Measurements from ENCODE around the gene RIN3. TPM values are rescaled to one million over a fixed set of nuclear protein-coding genes. Genes with fewer than 3 reads are reported as not detected.

The RIN3 gene
- total RNA-seq, 1 experiment from 2014 or later, result 4.8 TPM

DNA sequence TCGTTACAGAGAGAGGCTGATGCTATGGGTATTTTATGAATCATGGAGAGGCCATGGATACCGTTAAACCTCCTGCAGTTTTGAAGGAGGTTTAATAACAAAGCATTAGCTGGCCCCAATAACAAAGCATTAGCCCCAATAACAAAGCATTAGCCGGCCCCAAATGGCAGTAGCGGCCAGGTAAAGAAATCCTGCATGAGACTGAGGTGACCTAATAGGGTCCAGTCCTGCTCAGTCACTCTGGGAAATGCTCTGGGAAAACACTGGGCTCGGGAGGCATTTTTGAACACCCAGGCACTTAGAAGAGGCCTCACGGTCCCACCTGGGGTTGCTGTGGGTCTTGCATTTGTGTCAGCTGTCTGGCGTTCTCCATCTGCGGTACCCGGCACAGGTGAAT lies 776 bp upstream of the RIN3 start:
- Histone ChIP-seq H3K36me3 (ENCODE audit: low read depth, low read length) (no peaks in the 10 kb centered on the region), H3K4me2 (ENCODE audit: low read length) (peak overlapping the region; percentile 51), H3K9me2 (replicated peaks; ENCODE audit: low read length) (no peaks in the 10 kb centered on the region), H3K27me3 (ENCODE audit: low read length) (no peaks in the 10 kb centered on the region), H2AFZ (ENCODE audit: low read length) (0 out of 2 replicates have a peak overlapping the region, but pooled peaks have one; percentile 34), H4K20me1 (ENCODE audit: low read length) (no peaks in the 10 kb centered on the region), H3K4me3 (ENCODE audit: low read length) (peak overlapping the region; percentile 50; the same call in 1 of the 2 replicates), H3F3A (ENCODE audit: low read length, unreplicated experiment) (no peaks in the 10 kb centered on the region), H3K79me2 (ENCODE audit: low read length) (peaks cover 35% of the 10 kb centered on the region), H3K9ac (ENCODE audit: low read length) (peak overlapping the region; percentile 80; the same call in 1 of the 2 replicates), H3K9me3 (ENCODE audit: low read length) (no peaks in the 10 kb centered on the region), H3K4me1 (ENCODE audit: insufficient read depth, low read length) (peaks cover 30% of the 10 kb centered on the region), H3K27ac (ENCODE audit: low read length) (0 out of 2 replicates have a peak overlapping the region, but pooled peaks have one; percentile 14)
- TF ChIP-seq EZH2phosphoT487 (IDR thresholded peaks at IDR 0.05; ENCODE audit: borderline replicate concordance, low read length) (no peak), EZH2 (IDR thresholded peaks at IDR 0.05; ENCODE audit: low read length, unreplicated experiment) (no peak)
- TF ChIP-seq, protein P1, sequence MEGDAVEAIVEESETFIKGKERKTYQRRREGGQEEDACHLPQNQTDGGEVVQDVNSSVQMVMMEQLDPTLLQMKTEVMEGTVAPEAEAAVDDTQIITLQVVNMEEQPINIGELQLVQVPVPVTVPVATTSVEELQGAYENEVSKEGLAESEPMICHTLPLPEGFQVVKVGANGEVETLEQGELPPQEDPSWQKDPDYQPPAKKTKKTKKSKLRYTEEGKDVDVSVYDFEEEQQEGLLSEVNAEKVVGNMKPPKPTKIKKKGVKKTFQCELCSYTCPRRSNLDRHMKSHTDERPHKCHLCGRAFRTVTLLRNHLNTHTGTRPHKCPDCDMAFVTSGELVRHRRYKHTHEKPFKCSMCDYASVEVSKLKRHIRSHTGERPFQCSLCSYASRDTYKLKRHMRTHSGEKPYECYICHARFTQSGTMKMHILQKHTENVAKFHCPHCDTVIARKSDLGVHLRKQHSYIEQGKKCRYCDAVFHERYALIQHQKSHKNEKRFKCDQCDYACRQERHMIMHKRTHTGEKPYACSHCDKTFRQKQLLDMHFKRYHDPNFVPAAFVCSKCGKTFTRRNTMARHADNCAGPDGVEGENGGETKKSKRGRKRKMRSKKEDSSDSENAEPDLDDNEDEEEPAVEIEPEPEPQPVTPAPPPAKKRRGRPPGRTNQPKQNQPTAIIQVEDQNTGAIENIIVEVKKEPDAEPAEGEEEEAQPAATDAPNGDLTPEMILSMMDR (conservative IDR thresholded peaks at IDR 0.05; ENCODE audit: low read depth, low read length), result no peak
- ATAC-seq (no peak), DNase-seq (no peak)
- TSS peak; percentile 51 for BruUV-seq (replicated peaks)
- POLR2A ChIA-PET (ENCODE audit: unreplicated experiment), result no interaction called here
- CTCF ChIA-PET, result no interaction called here
- intact Hi-C loops (cut with micrococcal nuclease), result no loop called here

DNA sequence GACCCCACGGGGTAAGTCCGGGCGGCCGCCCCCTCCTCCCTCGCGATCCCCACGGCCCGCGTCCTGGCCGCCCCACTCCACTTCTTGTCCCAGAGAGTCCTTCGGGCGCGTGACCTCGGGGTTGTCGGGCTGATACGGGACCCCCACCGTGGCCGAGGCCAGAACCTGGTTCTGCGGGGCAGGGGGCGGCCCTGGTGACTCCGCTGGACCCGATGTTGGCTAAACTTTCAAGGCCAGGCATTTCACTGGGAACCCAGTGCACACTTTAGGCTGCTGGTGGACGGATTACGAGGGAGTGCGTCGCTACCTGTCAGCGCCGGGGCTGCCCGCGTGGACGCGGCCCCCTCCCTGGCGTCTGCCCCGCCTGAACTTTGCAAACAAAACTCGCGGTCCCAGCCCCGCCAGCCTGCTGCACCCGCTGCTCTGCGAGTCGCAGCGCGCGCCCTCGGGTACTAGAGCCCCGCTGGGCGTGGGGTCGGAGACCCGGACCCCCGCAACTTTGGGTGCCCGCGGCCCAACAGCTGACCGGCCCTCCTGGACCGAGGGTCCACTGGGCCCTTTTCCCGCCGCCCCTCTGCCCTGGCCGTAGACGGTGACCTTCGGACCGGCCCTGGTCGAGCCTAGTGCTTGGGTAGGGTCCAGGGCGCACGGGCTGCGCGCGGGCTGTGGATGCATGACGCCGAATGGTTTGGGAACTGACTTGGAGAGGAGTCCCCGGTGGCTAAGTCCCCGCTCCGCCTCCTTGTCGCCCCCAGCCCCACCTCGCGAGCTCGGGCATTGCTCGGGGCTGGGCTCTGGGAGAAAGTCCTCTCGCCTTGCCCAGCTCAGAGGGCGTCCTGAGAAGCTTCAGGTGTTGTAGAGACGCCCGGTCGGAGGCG lies 624 bp downstream of the RIN3 start:
- H3K27me3 ChIP-seq (ENCODE audit: low read length), result no peaks in the 10 kb centered on the region
- POLR2A ChIA-PET (ENCODE audit: unreplicated experiment), result no interaction called here
- BruUV-seq (replicated peaks), result no TSS peak
- H3K4me3 ChIP-seq (ENCODE audit: low read length), result peak overlapping the region; percentile 69
- DNase-seq, result no peak
- peaks cover 35% of the 10 kb centered on the region for H3K79me2 ChIP-seq (ENCODE audit: low read length)
- TF ChIP-seq EZH2 (IDR thresholded peaks at IDR 0.05; ENCODE audit: low read length, unreplicated experiment) (no peak), EZH2phosphoT487 (IDR thresholded peaks at IDR 0.05; ENCODE audit: borderline replicate concordance, low read length) (no peak)
- TF ChIP-seq, protein P1 (conservative IDR thresholded peaks at IDR 0.05; ENCODE audit: low read depth, low read length), result no peak
- no peaks in the 10 kb centered on the region for H3F3A ChIP-seq (ENCODE audit: low read length, unreplicated experiment)
- peak; percentile 30 for ATAC-seq
- CTCF ChIA-PET, result no interaction called here
- no peaks in the 10 kb centered on the region for H3K9me3 ChIP-seq (ENCODE audit: low read length)
- intact Hi-C loops (cut with micrococcal nuclease), result no loop called here
- H3K9ac ChIP-seq (ENCODE audit: low read length), result peak overlapping the region; percentile 80
- 0 out of 2 replicates have a peak overlapping the region, but pooled peaks have one; percentile 20 for H3K27ac ChIP-seq (ENCODE audit: low read length)
- H3K4me2 ChIP-seq (ENCODE audit: low read length), result peak overlapping the region; percentile 83
- no peaks in the 10 kb centered on the region for H3K36me3 ChIP-seq (ENCODE audit: low read depth, low read length)
- no peaks in the 10 kb centered on the region for H3K9me2 ChIP-seq (replicated peaks; ENCODE audit: low read length)
- H2AFZ ChIP-seq (ENCODE audit: low read length), result peak overlapping the region; percentile 68
- peaks cover 30% of the 10 kb centered on the region for H3K4me1 ChIP-seq (ENCODE audit: insufficient read depth, low read length)
- no peaks in the 10 kb centered on the region for H4K20me1 ChIP-seq (ENCODE audit: low read length)

Data from PC-3 (cell line).